IMR-90 (cell line): ENCODE results near the gene SLC52A3. TPM values are rescaled to one million over a fixed set of nuclear protein-coding genes. Genes with fewer than 3 reads are reported as not detected.

Source experiments
- ATAC-seq: fragments of 200-7000 bp; cut with Tn5 transposase; 2 replicates; pipeline ENCODE4 v1.9.1; 2020; ENCODE audit warnings: low read depth, mild to moderate bottlenecking, moderate library complexity
- BruUV-seq: library from RNA; stranded (reverse); fragments of 400-500 nt; replicated peaks from 2 replicates; lab custom pipeline; 2021; lab: Mats Ljungman, UMichigan
- CTCF ChIA-PET: fragments of 300-600 bp; formaldehyde crosslinking; extraction: SDS; loops from one replicate; lab custom pipeline; 2021; ENCODE audit warnings: antibody characterized with exemption; lab: Yijun Ruan, JAX
- POLR2A ChIA-PET: fragments of 300-600 bp; sonication (Branson Sonifier 250); formaldehyde crosslinking; loops from one replicate; lab custom pipeline; 2022; ENCODE audit warnings: antibody characterized with exemption; ENCODE audit not compliant: unreplicated experiment; lab: Charles Lee
- DNase-seq: peaks from one replicate; pipeline ENCODE4 v3.0.0; 2013
- H2AFZ ChIP-seq: replicated peaks from 2 replicates; pipeline ENCODE3; 2013; ENCODE audit warnings: low read length, mild to moderate bottlenecking; ENCODE audit not compliant: poor library complexity
- H2AK5ac ChIP-seq: 2 replicates; pipeline ENCODE4 v1.6.1; 2013; ENCODE audit warnings: low read depth, low read length, inconsistent platforms
- H2AK9ac ChIP-seq: replicated peaks from 2 replicates; pipeline ENCODE3; 2013; ENCODE audit warnings: mild to moderate bottlenecking, low read depth, low read length, moderate library complexity; ENCODE audit not compliant: poor library complexity
- H2BK120ac ChIP-seq: 2 replicates; pipeline ENCODE4 v1.6.1; 2013; ENCODE audit warnings: low read depth, low read length, inconsistent platforms
- H2BK15ac ChIP-seq: 3 replicates; pipeline ENCODE4 v1.6.1; 2013; ENCODE audit warnings: low read depth, low read length, inconsistent platforms
- H2BK20ac ChIP-seq: 2 replicates; pipeline ENCODE4 v1.6.1; 2013; ENCODE audit warnings: low read depth, mild to moderate bottlenecking, inconsistent platforms, low read length, moderate library complexity
- H2BK5ac ChIP-seq: 2 replicates; pipeline ENCODE4 v1.6.1; 2013; ENCODE audit warnings: mild to moderate bottlenecking, low read depth, low read length, inconsistent platforms; ENCODE audit not compliant: poor library complexity, severe bottlenecking
- H3K14ac ChIP-seq: replicated peaks from 2 replicates; pipeline ENCODE4 v1.6.1; 2013; ENCODE audit warnings: low read depth, low read length, inconsistent platforms
- H3K18ac ChIP-seq: 2 replicates; pipeline ENCODE4 v1.6.1; 2013; ENCODE audit warnings: low read depth, low read length, control low read depth
- H3K23ac ChIP-seq: 2 replicates; pipeline ENCODE4 v1.6.1; 2013; ENCODE audit warnings: low read depth, low read length, inconsistent platforms
- H3K27ac ChIP-seq: 2 replicates; pipeline ENCODE4 v1.5.1; 2013; ENCODE audit warnings: mild to moderate bottlenecking, control low read depth, low read length; ENCODE audit not compliant: insufficient read depth
- H3K27me3 ChIP-seq: 2 replicates; pipeline ENCODE4 v1.6.1; 2013; ENCODE audit warnings: low read length; ENCODE audit not compliant: control insufficient read depth, insufficient read depth
- H3K36me3 ChIP-seq: 2 replicates; pipeline ENCODE4 v1.6.1; 2013; ENCODE audit warnings: low read length, mixed read lengths; ENCODE audit not compliant: control insufficient read depth, insufficient read depth
- H3K4ac ChIP-seq: 2 replicates; pipeline ENCODE4 v1.6.1; 2013; ENCODE audit warnings: low read depth, low read length, inconsistent platforms
- H3K4me1 ChIP-seq: 2 replicates; pipeline ENCODE4 v1.6.1; 2013; ENCODE audit warnings: low read length, mixed read lengths; ENCODE audit not compliant: control insufficient read depth, insufficient read depth
- H3K4me2 ChIP-seq: 2 replicates; pipeline ENCODE4 v1.6.1; 2013; ENCODE audit warnings: low read depth, mild to moderate bottlenecking, control low read depth, low read length, moderate library complexity
- H3K4me3 ChIP-seq: 2 replicates; pipeline ENCODE4 v1.5.1; 2013; ENCODE audit warnings: low read depth, mild to moderate bottlenecking, control low read depth, low read length, moderate library complexity; ENCODE audit not compliant: insufficient read depth
- H3K56ac ChIP-seq: 2 replicates; pipeline ENCODE4 v1.6.1; 2013; ENCODE audit warnings: low read length, inconsistent platforms; ENCODE audit not compliant: insufficient read depth; ENCODE audit errors: extremely low read depth
- H3K79me1 ChIP-seq, 2 experiments: 2 replicates each; pipeline ENCODE4 v1.6.1; 2013; ENCODE audit warnings: low read length in 2 of 2, inconsistent platforms in 1 of 2, low read depth in 1 of 2
- H3K9ac ChIP-seq: 2 replicates; pipeline ENCODE4 v1.6.1; 2013; ENCODE audit warnings: low read depth, low read length, control low read depth
- H3K9me1 ChIP-seq: 2 replicates; pipeline ENCODE4 v1.6.1; 2013; ENCODE audit warnings: low read length, inconsistent platforms; ENCODE audit not compliant: insufficient read depth
- H3K9me3 ChIP-seq: 2 replicates; pipeline ENCODE4 v1.6.1; 2013; ENCODE audit warnings: low read length; ENCODE audit not compliant: control insufficient read depth, insufficient read depth
- H4K20me1 ChIP-seq: 2 replicates; pipeline ENCODE4 v1.6.1; 2013; ENCODE audit warnings: low read length, inconsistent platforms; ENCODE audit not compliant: insufficient read depth
- H4K5ac ChIP-seq: 2 replicates; pipeline ENCODE4 v1.6.1; 2013; ENCODE audit warnings: mild to moderate bottlenecking, low read depth, low read length, control low read depth
- H4K8ac ChIP-seq, 2 experiments: 2 replicates each; pipeline ENCODE4 v1.6.1; 2013; ENCODE audit warnings: low read depth in 2 of 2, low read length in 2 of 2, control low read depth in 1 of 2, inconsistent platforms in 1 of 2
- H4K91ac ChIP-seq: 2 replicates; pipeline ENCODE4 v1.6.1; 2013; ENCODE audit warnings: low read depth, low read length, inconsistent platforms; ENCODE audit not compliant: insufficient read depth
- BHLHE40 ChIP-seq: fragments of 150-350 bp; IDR thresholded peaks from 2 replicates; pipeline ENCODE4 v1.6.1; 2016; ENCODE audit warnings: mild to moderate bottlenecking, low read depth, low read length
- CEBPB ChIP-seq: IDR thresholded peaks from 2 replicates; pipeline ENCODE4 v1.6.1; 2012; ENCODE audit warnings: low read depth, low read length, improper control_type of control experiment
- CHD1 ChIP-seq: IDR thresholded peaks from 2 replicates; pipeline ENCODE4 v1.6.1; 2012; ENCODE audit warnings: low read depth, low read length, improper control_type of control experiment
- FOS ChIP-seq: fragments of 150-350 bp; IDR thresholded peaks from 2 replicates; pipeline ENCODE4 v1.6.1; 2016; ENCODE audit warnings: low read depth, low read length
- MAFK ChIP-seq: IDR thresholded peaks from 2 replicates; pipeline ENCODE4 v1.6.1; 2012; ENCODE audit warnings: low read depth, low read length, improper control_type of control experiment
- MAZ ChIP-seq: IDR thresholded peaks from 2 replicates; pipeline ENCODE4 v1.6.1; 2012; ENCODE audit warnings: low read depth, mild to moderate bottlenecking, low read length, improper control_type of control experiment, moderate library complexity, borderline replicate concordance
- MXI1 ChIP-seq: IDR thresholded peaks from 2 replicates; pipeline ENCODE4 v1.6.1; 2012; ENCODE audit warnings: low read depth, mild to moderate bottlenecking, low read length, moderate library complexity, borderline replicate concordance
- RCOR1 ChIP-seq: IDR thresholded peaks from 2 replicates; pipeline ENCODE4 v1.6.1; 2012; ENCODE audit warnings: mild to moderate bottlenecking, low read length, improper control_type of control experiment; ENCODE audit not compliant: insufficient replicate concordance
- RFX5 ChIP-seq: IDR thresholded peaks from 2 replicates; pipeline ENCODE4 v1.8.0; 2012; ENCODE audit warnings: low read depth, mild to moderate bottlenecking, low read length, moderate library complexity
- SMC3 ChIP-seq: fragments of 150-350 bp; IDR thresholded peaks from 2 replicates; pipeline ENCODE4 v1.6.1; 2016; ENCODE audit warnings: low read depth, mild to moderate bottlenecking, antibody characterized with exemption, low read length, moderate library complexity
- WGBS, 2 experiments: methylation state at CpG; one replicate each; pipeline versions ENCODE4 v1.1.5 to v1.1.7; 2013; ENCODE audit warnings: missing lambda C conversion rate in 2 of 2; ENCODE audit not compliant: insufficient read length in 1 of 2; ENCODE audit errors: extremely low coverage in 2 of 2; 5-methylcytosine and 5-hydroxymethylcytosine counted together
- dilution Hi-C: fragments of 300-500 bp; cut with HindIII; formaldehyde crosslinking; loops from one replicate; pipeline ENCODE4 v1.14.3; 2018; ENCODE audit warnings: low sequenced_read_pairs; ENCODE audit not compliant: unreplicated experiment
- in situ Hi-C: fragments of 300-500 bp; cut with MboI; formaldehyde crosslinking; loops from 3 replicates; pipeline ENCODE4 v1.14.3; 2019; ENCODE audit warnings: low sequenced_read_pairs, inconsistent platforms, mixed read lengths
- intact Hi-C: fragments of 100-400 bp; cut with micrococcal nuclease; formaldehyde crosslinking; loops from 2 replicates; pipeline ENCODE4 v1.10.0; 2022
- polyA plus RNA-seq, 3 experiments: library from polyadenylated mRNA; depleted of rRNA; stranded (reverse); fragments of >200 nt; gene quantifications; 2 replicates each; pipeline ENCODE4 v1.2.3, GENCODE V29; 2012; ENCODE audit warnings: low replicate concordance in 1 of 3
- total RNA-seq: library from RNA; depleted of rRNA; stranded (reverse); fragments of >200 nt; gene quantifications from 2 replicates; pipeline ENCODE4 v1.2.3, GENCODE V29; 2012
- TF ChIP-seq, protein P1 (sequence below): fragments of 150-350 bp; IDR thresholded peaks from 2 replicates; pipeline ENCODE4 v1.6.1; 2016; ENCODE audit warnings: low read depth, mild to moderate bottlenecking, low read length, moderate library complexity, borderline replicate concordance
- TF ChIP-seq, protein P2 (sequence below): conservative IDR thresholded peaks from 2 replicates; pipeline ENCODE4 v1.5.1; 2012; ENCODE audit warnings: mild to moderate bottlenecking, low read depth, low read length, improper control_type of control experiment

SLC52A3 gene
- total and polyA plus RNA-seq, 2 of the 4 experiments (the other 2 are of a cell fraction) = not detected

DNA sequence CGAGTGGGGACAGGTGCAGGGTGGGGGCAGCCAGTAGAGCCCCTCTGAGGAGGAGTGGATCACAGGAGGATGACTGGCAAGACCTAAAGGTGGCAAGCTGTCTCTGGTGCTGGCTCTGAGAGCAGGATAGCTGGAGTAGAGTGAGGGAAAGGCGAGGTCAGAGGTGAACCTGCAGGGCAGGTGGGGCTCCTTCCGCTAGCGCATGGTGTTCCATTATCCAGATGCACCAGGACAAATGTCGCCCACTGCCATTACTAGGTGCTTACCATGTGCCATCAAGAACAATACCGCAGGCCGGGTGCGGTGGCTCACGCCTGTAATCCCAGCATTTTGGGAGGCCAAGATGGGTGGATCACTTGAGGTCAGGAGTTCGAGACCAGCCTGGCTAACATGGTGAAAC lies 46.9 kb upstream of the SLC52A3 start:
- no peak overlapping the region for H2BK15ac ChIP-seq
- no peaks in the 10 kb centered on the region for H3K36me3 ChIP-seq
- 80% methylated on average over 1 of the region's 10 CpGs; no CpG with 5 or more reads in 1 of the 2 experiments for WGBS, 2 experiments
- dilution Hi-C loops (no loop called here), in situ Hi-C loops (loop anchor here (5.0 to 10.0 kb wide), 2 partner anchors 137 to 400 kb away; no protein-coding TSS in a partner anchor), intact Hi-C loops (loop anchor here (10.0 kb wide), 1 partner anchor 660 kb away; no protein-coding TSS in a partner anchor)
- H3K4me1 ChIP-seq = no peaks in the 10 kb centered on the region
- H4K91ac ChIP-seq = no peak overlapping the region
- no peak for TF ChIP-seq CHD1
- no peak for TF ChIP-seq RCOR1
- TF ChIP-seq RFX5 = no peak
- TF ChIP-seq MXI1 = no peak
- TF ChIP-seq SMC3 = no peak
- TF ChIP-seq, protein P1, sequence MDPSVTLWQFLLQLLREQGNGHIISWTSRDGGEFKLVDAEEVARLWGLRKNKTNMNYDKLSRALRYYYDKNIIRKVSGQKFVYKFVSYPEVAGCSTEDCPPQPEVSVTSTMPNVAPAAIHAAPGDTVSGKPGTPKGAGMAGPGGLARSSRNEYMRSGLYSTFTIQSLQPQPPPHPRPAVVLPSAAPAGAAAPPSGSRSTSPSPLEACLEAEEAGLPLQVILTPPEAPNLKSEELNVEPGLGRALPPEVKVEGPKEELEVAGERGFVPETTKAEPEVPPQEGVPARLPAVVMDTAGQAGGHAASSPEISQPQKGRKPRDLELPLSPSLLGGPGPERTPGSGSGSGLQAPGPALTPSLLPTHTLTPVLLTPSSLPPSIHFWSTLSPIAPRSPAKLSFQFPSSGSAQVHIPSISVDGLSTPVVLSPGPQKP = no peak
- no peak for TF ChIP-seq FOS
- TF ChIP-seq CEBPB = no peak
- TF ChIP-seq MAFK = no peak
- no peak for TF ChIP-seq MAZ
- TF ChIP-seq BHLHE40 = no peak
- TF ChIP-seq, protein P2, sequence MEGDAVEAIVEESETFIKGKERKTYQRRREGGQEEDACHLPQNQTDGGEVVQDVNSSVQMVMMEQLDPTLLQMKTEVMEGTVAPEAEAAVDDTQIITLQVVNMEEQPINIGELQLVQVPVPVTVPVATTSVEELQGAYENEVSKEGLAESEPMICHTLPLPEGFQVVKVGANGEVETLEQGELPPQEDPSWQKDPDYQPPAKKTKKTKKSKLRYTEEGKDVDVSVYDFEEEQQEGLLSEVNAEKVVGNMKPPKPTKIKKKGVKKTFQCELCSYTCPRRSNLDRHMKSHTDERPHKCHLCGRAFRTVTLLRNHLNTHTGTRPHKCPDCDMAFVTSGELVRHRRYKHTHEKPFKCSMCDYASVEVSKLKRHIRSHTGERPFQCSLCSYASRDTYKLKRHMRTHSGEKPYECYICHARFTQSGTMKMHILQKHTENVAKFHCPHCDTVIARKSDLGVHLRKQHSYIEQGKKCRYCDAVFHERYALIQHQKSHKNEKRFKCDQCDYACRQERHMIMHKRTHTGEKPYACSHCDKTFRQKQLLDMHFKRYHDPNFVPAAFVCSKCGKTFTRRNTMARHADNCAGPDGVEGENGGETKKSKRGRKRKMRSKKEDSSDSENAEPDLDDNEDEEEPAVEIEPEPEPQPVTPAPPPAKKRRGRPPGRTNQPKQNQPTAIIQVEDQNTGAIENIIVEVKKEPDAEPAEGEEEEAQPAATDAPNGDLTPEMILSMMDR = no peak
- POLR2A ChIA-PET = no interaction called here
- no TSS peak for BruUV-seq
- H3K27me3 ChIP-seq = no peaks in the 10 kb centered on the region; the same call in 1 of the 2 replicates
- no peak overlapping the region for H3K4ac ChIP-seq
- H3K23ac ChIP-seq = no peak overlapping the region
- H4K5ac ChIP-seq = no peak overlapping the region
- no peak overlapping the region for H2BK5ac ChIP-seq
- H2BK120ac ChIP-seq = no peak overlapping the region
- ATAC-seq (no peak), DNase-seq (no peak)
- no peak overlapping the region for H3K56ac ChIP-seq
- no peak overlapping the region for H3K9ac ChIP-seq
- no peak overlapping the region for H3K18ac ChIP-seq
- no peak overlapping the region for H2AK5ac ChIP-seq
- no peak overlapping the region for H2AK9ac ChIP-seq
- H3K27ac ChIP-seq = no peak overlapping the region
- no peaks in the 10 kb centered on the region for H3K9me1 ChIP-seq
- no peaks in the 10 kb centered on the region for H4K20me1 ChIP-seq
- CTCF ChIA-PET = interaction anchor here (0.6 to 6.1 kb wide), 4 partner anchors 10 to 144 kb away, joined by 3 to 63 read pairs (median 6); no protein-coding TSS in a partner anchor
- no peaks in the 10 kb centered on the region for H3K79me1 ChIP-seq
- no peak overlapping the region for H4K8ac ChIP-seq
- H3K14ac ChIP-seq = no peak overlapping the region
- H3K4me3 ChIP-seq = no peak overlapping the region
- H2AFZ ChIP-seq = no peak overlapping the region
- no peak overlapping the region for H2BK20ac ChIP-seq
- no peak overlapping the region for H3K4me2 ChIP-seq
- H3K9me3 ChIP-seq = no peaks in the 10 kb centered on the region
